Ramos (cell line): ENCODE data around the gene FRMD5.
"Not testable (repeated sequence)": the region's sequence is repeated elsewhere in the genome, so short reads cannot be mapped to it uniquely, and the experiment has no call there.

Experiments used
- in situ Hi-C: fragments of 300-500 bp; cut with MboI; formaldehyde crosslinking; loops from one replicate; pipeline ENCODE4 v1.14.3; 2022; ENCODE audit warnings: low sequenced_read_pairs; ENCODE audit not compliant: unreplicated experiment

The FRMD5 gene

DNA sequence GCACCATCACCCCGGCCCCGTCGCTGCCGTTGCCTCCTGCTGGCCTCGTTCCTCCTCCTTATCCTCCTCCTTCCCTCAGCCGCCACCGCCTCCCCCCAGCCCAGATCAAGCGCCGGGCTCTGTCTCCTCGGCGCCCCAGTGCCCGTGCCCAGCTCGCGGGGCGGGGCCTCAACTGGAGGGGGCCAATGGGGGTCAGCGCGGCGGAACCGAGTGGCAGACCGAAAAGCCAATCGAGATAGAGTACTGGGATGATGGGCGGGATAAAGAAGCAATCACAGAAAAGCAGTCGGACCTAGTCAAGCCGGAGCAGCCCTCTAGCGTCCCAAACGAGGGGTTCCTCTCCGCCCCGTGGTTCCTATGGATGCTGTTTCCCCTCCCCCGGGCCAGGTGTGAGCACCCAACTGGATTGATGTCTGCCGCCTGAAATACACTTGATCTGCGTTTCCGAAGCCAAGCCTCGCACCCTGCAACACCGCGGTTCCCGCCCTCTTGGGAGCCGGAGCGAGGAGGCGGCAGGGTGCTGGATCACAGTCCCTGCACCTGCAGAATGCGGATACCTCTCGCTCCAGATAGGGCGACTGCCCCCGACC lies at the start of gene FRMD5:
FRMD5 (minus strand) TSS at position 121 of the 590 bp plus-strand sequence.
- in situ Hi-C loops, result no loop called here

DNA sequence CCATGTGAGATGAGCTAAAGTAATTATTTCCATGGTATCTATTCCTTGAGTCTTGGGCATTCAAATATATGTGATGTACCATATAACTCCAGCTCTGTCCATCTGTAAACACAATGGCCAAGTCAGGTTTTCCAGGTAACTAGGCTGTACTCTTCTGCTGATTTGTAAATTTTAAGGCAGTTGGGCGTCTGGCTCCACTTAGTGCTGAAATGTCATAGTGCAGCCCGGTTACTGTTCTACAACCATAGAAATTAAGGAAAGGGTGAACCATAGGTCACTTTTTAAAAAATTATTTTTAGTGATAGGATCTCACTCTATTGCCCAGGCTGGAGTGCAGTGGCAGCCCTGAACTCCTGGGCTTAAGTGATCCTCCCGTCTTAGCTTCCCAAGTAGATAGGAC lies 48.8 kb upstream of the FRMD5 start:
- in situ Hi-C loops, result no loop called here

DNA sequence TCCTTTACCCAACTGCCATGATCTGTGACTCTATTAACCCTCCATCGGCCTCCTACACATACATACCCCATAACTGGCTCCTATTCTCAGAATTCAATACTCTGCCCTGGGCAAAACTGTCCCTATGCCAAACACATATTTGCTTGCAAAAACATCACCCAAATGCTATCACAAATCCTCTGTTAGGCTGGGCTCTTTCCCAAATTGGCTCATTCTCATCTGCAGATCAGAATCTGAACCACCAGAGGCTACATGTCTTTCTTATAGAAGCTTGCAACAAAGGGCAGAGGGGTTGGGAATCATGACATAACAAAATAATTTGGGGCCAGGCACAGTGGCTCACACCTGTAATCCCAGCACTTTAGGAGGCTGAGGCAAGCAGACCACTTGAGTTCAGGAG lies 48.1 kb upstream of the FRMD5 start:
- in situ Hi-C loops, result no loop called here

DNA sequence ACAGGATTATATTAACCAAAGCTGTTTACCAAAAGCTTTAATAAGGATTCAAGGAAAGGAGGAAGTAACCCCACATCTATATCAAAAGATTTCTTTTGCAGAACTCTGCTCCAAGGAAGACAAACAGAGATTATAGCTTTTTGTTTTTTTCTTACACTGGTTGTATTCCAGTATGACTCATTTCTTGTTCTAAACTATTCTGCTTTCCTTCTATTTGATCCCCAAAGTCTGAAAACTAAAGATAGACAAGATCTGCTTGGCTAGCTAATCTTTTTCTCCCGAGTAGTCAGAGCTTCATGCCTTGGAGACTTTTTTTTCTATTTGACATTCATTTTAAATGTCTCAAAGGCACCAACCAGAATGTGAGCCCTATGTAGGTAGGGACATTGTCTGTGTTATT lies 36.8 kb upstream of the FRMD5 start:
- in situ Hi-C loops, result no loop called here

DNA sequence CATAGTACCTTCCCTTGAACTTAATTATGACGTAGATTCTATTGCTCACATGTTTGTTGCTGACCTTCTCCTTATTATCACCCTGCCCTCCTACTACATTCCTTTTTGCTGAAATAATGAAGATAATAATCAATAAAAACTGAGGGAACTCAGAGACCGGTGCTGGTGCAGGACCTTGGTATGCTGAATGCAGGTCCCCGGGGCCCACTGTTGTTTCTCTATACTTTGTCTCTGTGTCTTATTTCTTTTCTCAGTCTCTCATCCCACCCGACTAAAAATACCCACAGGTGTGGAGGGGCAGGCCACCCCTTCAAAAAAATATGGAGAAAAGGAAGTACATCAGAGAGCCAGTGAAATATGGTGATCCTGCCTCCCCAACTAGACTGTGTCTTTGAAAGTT lies 34.2 kb upstream of the FRMD5 start:
- in situ Hi-C loops, result not testable (repeated sequence)

DNA sequence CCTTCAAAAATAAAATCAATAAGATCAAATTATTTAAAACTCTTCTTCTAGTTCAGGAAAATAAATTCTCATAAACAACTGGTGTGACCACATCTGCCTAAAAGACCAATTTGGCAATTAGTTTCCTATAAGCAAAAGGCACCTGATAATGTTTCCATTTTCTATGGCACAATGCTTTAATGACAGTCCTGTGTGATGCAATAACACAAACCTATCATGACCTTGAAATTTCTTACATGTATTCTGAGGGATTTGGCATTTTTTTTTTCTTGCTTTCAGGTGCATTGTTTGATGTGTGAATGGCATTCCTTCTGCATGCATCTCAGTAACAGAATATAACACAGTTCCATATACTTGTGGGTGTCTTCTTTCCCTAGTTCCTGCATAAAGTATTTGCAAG lies 32.5 kb upstream of the FRMD5 start:
- in situ Hi-C loops, result no loop called here

DNA sequence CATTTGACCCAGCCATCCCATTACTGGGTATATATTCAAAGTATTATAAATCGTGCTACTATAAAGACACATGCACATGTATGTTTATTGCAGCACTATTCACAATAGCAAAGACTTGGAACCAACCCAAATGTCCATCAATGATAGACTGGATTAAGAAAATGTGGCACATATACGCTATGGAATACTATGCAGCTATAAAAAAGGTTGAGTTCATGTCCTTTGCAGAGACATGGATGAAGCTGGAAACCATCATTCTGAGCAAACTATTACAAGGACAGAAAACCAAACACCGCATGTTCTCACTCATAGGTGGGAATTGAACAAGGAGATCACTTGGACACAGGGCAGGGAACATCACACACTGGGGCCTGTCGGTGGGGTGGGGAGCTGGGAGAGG lies 31.9 kb upstream of the FRMD5 start:
- in situ Hi-C loops, result not testable (repeated sequence)

DNA sequence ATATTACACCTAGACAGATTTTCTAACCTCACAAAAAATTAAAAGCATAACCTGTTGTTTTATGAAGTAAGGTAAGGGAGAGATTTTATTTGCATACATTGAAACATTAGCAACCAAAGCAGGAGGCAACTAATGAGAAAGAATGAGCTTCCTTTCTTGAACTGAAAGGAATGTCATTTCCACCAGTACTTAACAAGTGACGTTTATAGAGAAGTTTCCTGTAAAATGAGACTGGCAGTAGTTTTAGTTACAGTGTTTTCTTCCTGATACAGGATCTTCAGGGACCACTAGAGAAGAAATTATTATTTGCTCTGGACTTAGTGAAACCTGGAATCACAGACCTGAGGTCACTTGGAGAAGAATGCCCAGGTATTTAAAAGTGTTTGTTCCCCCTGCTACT lies 27.4 kb upstream of the FRMD5 start:
- in situ Hi-C loops, result no loop called here

DNA sequence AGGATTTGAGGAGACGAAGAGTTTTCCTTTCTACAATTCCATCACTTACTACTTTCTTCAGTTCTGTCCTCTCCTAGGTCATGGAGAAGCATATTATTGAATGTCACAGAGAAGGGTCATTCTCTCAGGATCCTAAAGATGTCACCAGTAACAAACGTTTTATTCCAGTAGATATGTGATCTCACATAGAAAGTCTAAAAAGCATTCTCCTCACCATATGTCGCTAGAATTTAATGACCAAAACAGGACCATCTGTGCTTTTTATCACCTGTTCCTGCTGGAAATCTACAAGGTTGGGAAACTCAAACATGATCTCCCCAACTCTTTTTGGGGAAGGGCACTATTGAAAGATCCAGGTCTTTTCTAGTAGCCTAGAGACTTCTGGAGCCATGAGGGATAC lies 24.0 kb upstream of the FRMD5 start:
- in situ Hi-C loops, result loop anchor here (10.0 kb wide), 1 partner anchor 304 kb away; no protein-coding TSS in a partner anchor

DNA sequence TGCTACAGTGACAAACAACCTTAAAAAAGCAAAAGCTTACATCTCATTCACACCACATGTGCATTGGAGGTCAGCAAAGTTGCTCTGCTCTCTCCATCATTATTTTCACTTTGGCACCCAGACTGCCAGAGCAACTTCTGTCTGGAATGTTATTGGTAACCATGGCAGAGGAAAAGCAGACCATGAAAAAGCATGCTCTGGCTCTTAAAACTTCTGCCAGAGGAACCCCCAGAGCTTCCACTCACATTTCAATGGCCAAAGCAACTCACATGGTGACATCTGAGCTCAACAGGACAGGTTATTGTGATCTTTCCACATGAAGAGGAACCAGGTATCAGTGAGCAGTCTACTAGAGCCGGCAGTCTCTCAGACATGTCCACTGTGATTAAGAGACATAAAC lies 21.9 kb upstream of the FRMD5 start:
- in situ Hi-C loops, result loop anchor here (10.0 kb wide), 1 partner anchor 302 kb away; no protein-coding TSS in a partner anchor

DNA sequence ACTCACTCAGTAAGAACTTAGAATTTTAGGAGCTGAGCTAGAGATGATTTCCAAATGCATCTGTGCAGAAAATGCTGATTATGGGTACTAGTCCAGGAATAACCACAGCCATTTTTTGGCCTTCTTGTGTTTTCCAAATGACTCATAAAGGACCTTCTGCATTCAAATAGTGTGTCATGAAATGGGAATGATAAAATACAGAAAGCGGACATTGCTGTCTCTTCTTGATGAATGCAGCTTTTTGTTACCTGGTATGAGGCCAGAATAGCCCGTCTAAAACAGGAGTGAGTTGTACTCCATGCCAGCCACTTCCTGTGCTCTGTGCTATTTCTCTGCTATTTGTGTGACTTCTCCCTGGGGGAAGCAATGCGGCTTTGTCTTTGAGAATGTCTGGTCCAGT lies 20.5 kb upstream of the FRMD5 start:
- in situ Hi-C loops, result loop anchor here (10.0 kb wide), 1 partner anchor 301 kb away; no protein-coding TSS in a partner anchor

DNA sequence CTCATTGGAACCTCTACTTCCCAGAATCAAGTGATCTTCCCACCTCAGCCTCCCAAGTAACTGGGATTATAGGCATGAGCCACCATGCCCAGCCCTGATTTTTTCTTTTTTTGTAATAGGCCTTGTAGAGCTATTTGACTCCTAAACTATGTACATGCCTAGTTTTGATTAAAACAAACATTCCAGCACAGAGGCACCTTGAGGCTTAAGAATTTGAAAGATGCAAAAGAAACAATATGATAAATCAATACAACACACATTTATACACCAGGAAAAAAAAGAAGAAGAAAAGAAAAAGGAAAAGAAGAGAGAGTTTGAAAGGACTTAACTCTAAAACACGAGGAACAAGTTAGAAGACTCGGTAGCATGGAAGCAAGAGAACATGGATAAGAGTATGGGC lies 13.9 kb upstream of the FRMD5 start:
- in situ Hi-C loops, result no loop called here

DNA sequence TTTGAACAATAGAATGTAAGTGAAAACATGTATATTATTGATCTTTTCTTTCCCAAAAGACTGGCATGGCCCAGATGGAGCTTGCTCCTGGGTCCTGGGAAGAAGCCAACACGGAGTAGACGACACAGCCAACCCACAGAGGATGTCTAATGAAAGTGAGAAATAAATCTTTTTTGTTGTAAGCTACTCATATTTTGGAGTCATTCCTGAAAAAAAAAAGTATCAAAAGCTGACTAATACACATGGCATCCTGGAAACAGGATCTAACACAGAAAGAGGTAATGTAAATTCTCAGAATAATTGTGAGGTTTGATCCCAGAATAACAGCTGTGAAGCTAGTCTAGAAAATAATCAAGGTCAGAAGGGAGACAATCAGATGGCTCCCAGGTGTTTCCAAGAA lies 12.6 kb upstream of the FRMD5 start:
- in situ Hi-C loops, result no loop called here

DNA sequence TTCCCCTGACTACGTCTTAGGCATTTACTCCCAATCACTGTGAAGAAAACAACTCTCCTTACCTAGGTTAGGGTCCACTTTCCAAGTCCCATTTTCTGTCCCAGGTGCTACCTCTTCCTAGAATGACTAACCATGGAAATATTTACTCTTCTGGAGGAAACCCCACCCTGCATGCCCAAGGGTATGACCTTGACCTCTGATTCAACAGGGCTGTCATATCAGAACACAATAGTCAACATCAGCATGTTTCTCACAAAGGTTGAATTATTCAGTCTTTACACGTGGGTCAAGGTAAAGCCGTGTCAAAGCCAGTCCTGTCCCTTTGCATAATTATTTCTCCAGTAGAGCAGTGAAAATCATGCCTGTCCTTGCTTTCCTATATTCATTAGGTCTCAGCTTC lies 4.3 kb upstream of the FRMD5 start:
- in situ Hi-C loops, result no loop called here

DNA sequence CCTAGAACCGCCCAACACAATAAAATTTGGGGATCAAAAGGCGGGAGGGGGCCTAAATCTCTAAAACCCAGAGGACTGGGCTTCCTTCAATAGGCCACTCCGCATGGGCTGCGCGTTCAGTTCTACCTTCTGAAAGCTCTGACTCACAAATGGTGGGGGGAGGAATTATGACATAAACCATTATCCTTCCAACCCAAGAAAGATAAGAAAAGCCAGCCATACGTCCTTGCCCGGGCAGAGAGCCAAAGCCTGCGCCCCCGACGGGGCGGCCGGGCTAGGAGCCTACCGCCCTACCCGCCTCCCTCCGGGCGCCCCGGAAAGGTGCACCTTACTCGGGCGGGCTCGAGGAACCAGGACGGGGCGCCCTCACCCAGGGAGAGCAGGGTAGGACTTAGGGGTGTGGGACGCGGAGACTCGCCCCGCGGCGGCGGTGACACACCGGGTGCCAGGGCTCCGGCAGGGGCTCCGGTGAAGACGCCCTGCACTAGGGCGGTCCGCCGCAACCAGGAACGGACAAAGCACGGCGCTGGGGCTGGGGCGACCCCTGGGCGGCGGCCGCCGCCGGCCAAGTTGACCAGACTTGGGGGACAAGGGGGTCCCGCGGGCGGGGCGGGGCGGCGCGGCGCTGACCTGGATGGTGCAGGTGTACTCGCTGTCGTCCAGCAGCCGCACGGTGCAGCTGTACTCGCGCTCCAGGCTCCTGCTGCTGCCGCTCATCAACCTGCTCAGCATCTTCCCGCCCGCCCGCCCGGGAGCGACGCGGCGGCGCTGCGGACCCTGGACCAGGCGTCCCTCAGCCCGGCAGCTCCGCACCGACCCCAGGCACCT lies 534 bp downstream of the FRMD5 start:
- in situ Hi-C loops, result no loop called here

DNA sequence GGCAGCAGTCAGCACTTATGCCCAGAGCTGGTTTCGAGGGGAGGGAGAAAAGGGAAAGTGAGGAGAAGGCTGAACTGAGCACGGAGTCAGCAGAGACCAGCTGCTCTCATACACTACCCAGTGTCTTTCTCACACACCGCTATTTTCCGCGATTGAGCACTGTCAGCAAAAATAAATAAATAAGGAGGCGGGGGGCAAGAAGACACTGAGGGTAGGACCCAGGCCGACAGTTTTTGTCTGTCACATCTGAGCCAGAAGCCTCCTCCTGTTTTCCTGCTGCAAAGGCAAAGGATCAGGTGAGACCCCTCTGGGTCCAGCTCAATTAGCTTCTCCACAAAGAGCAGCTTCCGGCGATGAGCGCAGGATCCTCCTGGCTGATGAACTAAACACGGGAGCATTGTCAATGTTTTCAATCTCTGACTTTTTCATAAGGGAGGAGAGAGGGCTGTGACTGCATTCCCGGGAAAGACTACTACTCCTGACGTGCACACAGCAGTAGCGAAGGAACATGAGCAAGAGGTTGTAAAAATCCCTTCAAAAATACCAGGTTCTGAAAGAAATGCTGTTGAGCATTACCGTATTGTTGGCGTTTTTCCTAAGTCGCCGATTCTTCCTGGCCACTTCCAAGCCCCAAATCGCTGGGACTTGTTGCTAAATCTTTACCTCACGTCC lies 1.3 kb downstream of the FRMD5 start:
- in situ Hi-C loops, result no loop called here

DNA sequence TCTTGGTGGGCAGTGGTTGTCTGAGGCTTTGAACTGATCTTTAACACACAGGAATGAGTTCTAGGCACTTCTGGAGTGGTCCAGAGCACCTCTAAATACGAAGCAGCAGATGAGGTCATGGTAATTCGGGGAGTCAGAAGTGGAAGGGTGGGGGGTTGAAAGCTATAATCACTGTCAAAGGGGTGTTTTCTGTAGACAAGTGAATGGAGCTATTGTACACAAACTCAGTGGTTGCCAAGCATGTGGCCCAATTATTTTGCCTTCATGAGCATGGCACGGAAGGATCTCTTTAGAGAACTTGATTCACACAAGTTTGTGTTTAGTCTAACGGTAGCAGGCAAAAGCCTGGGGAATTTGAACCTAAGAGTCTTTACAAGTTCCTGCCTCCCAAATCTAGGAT lies 6.3 kb downstream of the FRMD5 start:
- in situ Hi-C loops, result no loop called here

DNA sequence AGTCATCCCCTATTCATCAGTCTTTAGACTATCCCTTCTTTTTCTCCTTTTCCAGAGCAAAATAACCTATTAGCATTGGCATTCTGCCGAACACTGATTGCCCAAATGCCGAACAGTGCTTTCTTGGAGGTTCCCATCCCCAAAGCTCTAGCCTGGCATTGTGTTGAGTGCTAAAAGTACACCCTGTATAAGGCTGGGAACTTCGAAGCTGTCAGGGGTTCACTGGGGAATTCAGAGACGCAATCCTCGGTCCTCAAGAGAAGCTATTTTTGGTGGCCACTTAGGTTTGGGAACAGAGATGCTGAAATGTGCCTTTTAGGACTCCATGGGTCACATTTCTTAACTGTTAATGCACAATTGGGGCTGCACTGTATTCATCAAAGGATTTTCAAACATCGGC lies 8.4 kb downstream of the FRMD5 start:
- in situ Hi-C loops, result no loop called here

DNA sequence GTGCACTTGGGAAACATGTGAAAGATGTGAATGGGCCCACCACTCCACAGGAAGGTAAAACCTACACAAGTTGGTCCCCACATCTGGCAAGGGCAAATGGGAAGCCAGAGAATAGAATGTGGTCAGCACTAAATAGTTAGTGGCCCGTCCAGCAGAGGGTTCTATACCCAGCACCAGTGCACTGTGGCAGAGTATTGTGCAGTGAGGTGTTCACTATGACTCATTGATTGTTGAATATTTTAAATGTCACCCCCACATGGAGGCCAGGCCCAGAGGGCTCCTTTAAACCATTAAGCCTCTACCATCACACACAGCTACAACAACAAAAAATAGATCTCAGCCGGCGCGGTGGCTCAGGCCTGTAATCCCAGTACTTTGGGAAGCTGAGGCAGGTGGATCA lies 11.7 kb downstream of the FRMD5 start:
- in situ Hi-C loops, result no loop called here

DNA sequence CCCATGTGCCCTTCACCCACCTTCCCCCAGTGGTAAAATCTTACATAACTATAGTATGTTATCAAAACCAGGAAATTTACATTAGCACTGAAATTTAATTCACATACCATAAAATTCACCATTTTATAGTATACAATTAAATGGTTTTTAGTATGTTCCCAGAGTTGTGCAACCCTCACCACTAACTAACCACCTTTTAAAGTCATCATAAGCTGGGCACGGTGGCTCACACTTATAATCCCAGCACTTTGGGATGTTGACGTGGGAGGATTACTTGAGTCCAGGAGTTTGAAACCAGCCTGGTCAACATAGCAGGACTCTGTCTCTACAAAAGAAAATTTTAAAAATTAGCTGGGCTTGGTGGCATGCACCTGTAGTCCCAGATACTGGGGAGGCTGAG lies 13.7 kb downstream of the FRMD5 start:
- in situ Hi-C loops, result no loop called here

DNA sequence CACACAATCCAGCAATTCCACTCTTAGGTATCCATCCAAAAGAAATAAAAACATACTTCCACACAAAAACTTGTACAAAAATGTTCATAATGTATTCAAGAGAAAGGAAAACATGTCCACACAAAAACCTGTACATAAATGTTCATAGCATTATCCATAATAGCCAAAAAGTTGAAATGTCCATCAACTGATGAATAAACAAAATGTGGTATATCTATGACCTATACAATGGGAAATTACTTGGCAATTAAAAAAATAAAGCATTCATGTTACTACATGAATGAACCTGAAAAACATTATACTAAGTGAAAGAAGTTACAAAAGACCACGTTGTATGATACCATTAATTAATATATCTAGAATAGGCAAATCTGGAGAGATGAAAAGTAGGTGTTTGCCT lies 17.9 kb downstream of the FRMD5 start:
- in situ Hi-C loops, result no loop called here
